Sigmoid colon (tissue), 4 donors: Measurements from ENCODE around the gene PLEKHH1.

ENCODE experiments used
- CTCF ChIP-seq, 4 experiments: fragments of 450-650 bp in 3 of 4; fragments of 200-600 bp in 1 of 4; IDR thresholded peaks; one replicate each; pipeline ENCODE4 v1.5.1; 2016 to 2019; ENCODE audit warnings: antibody characterized with exemption in 4 of 4, mild to moderate bottlenecking in 3 of 4, moderate library complexity in 2 of 4
- POLR2A ChIP-seq, 2 donors: fragments of 450-650 bp; IDR thresholded peaks; one replicate each; pipeline ENCODE4 v1.6.1; 2016; ENCODE audit warnings: antibody characterized with exemption in 2 of 2, mild to moderate bottlenecking in 2 of 2, moderate library complexity in 2 of 2
- POLR2AphosphoS5 ChIP-seq, 4 donors: sonication (generic); formaldehyde crosslinking; IDR thresholded peaks; one replicate each; pipeline ENCODE4 v1.6.1; 2017; ENCODE audit warnings: antibody characterized with exemption in 4 of 4

DNA sequence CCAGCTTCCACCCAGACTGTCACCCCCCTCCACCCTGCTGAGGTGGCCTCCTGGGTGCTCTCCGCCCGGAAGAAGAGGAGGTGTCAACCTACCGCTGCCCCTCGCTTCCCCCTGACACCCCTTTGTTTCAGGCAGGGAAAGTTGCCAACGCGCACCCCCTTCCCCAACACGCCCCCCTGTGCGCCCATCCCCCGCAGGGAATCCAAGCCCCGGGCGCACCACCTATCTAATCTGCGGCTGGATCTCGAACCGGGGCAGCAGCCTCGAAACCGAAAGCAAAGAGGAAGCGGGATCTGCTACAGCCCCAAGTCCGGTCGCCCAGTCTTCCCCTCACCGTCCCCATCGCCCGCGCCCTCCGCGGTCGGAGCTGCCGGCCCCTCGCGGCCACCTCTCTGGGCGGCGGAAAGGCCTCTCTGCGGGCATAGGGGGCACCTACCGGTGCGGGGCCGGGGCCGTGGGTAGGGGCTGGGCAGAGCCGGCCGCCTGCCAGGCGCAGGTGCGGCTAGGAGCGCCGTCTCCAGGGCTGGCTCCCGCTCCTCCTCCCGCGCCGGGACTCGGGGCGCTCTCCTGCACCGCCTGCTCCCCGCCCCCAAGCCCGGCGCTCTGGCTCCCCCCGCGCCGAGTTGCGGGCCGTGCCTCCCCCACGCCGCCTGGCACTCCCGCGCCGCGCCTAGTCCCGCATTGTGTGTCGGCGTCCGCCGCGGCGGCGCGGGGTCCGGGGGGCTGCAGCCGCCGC is 18.3 kb upstream of the PLEKHH1 start:
- no peak for TF ChIP-seq CTCF (IDR thresholded peaks at IDR 0.05)
- TF ChIP-seq POLR2A (IDR thresholded peaks at IDR 0.05): no peak
- peak in 1 of 4 donors; percentile 4 for TF ChIP-seq POLR2AphosphoS5 (IDR thresholded peaks at IDR 0.05)
